ENCODE data around the gene BFAR.
A peak's percentile ranks its signal among the peaks of the same experiment; 100 is the strongest.
"Not testable (repeated sequence)": the region's sequence is repeated elsewhere in the genome, so short reads cannot be mapped to it uniquely, and the experiment has no call there.

BFAR gene

GRCh38 chr16:14632693-14633569, at the start of gene BFAR:
Gene BFAR, plus strand, starts transcription at chr16:14632951. Its CDS starts 11,396 bp downstream, at chr16:14644347.
- FAIRE-seq = peak; percentile 74

GRCh38 chr16:14585287-14585686, 47.5 kb upstream of the BFAR start:
- FAIRE-seq = no peak

- no peak for FAIRE-seq
Observed at GRCh38 chr16:14586637-14587305, 46.0 kb upstream of the BFAR start.

GRCh38 chr16:14600164-14600563, 32.6 kb upstream of the BFAR start:
- peak; percentile 33 for FAIRE-seq

GRCh38 chr16:14602443-14602963, 30.2 kb upstream of the BFAR start:
- no peak for FAIRE-seq

- no peak for FAIRE-seq
Observed at GRCh38 chr16:14606102-14606501, 26.6 kb upstream of the BFAR start.

- FAIRE-seq = no peak
Observed at GRCh38 chr16:14608111-14608566, 24.6 kb upstream of the BFAR start.

GRCh38 chr16:14608604-14609003, 24.1 kb upstream of the BFAR start:
- no peak for FAIRE-seq

GRCh38 chr16:14609716-14610115, 23.0 kb upstream of the BFAR start:
- FAIRE-seq = no peak

- FAIRE-seq = no peak
Observed at GRCh38 chr16:14611660-14612059, 21.1 kb upstream of the BFAR start.

GRCh38 chr16:14613991-14614390, 18.8 kb upstream of the BFAR start:
- no peak for FAIRE-seq

- FAIRE-seq = no peak
Observed at GRCh38 chr16:14616280-14616679, 16.5 kb upstream of the BFAR start.

- no peak for FAIRE-seq
Observed at GRCh38 chr16:14618566-14618965, 14.2 kb upstream of the BFAR start.

GRCh38 chr16:14627078-14627477, 5.7 kb upstream of the BFAR start:
- FAIRE-seq = no peak

GRCh38 chr16:14628806-14629611, 3.7 kb upstream of the BFAR start:
- FAIRE-seq = no peak

GRCh38 chr16:14629612-14629918, 3.2 kb upstream of the BFAR start:
- FAIRE-seq = no peak

- no peak for FAIRE-seq
Observed at GRCh38 chr16:14629919-14630619, 2.7 kb upstream of the BFAR start, which contains the start of gene PARN. Gene PARN, minus strand, starts transcription at chr16:14630260. Its CDS starts 135 bp downstream, at chr16:14630125.

GRCh38 chr16:14630620-14631330, 2.0 kb upstream of the BFAR start:
- not testable (repeated sequence) for FAIRE-seq

- no peak for FAIRE-seq
Observed at GRCh38 chr16:14634389-14634725, 1.6 kb downstream of the BFAR start.

- FAIRE-seq = no peak
Observed at GRCh38 chr16:14635395-14636165, 2.8 kb downstream of the BFAR start.
